HepG2 (cell line): ENCODE results near the gene VNN1. TPM values are rescaled to one million over a fixed set of nuclear protein-coding genes. Genes with fewer than 3 reads are reported as not detected.
A peak's percentile ranks its signal among the peaks of the same experiment; 100 is the strongest.

ENCODE experiments used
- ATAC-seq: fragments of 200-7000 bp; cut with Tn5 transposase; 3 replicates; pipeline ENCODE4 v1.9.1; 2020; ENCODE audit warnings: mild to moderate bottlenecking, moderate library complexity
- BruUV-seq: library from RNA; stranded (reverse); fragments of 400-500 nt; replicated peaks from 2 replicates; lab custom pipeline; 2021; lab: Mats Ljungman, UMichigan
- CTCF ChIA-PET: fragments of 300-600 bp; formaldehyde crosslinking; extraction: SDS; loops from one replicate; lab custom pipeline; 2021; ENCODE audit warnings: low total read pairs, inconsistent platforms, low intra/inter-chr PET ratio; lab: Yijun Ruan, JAX
- POLR2A ChIA-PET: fragments of 350-600 bp; sonication (Branson Sonifier 250); formaldehyde crosslinking; loops from one replicate; lab custom pipeline; 2020; ENCODE audit warnings: antibody characterized with exemption, inconsistent platforms; lab: Yijun Ruan, JAX
- DNase-seq: peaks from one replicate; pipeline ENCODE4 v3.0.0-alpha.2; 2015; ENCODE audit warnings: low spot score
- FAIRE-seq: peaks from 3 replicates; lab custom pipeline; 2011; peaks lifted over from hg19 to GRCh38; lab: Jason Lieb, UNC
- H2AFZ ChIP-seq: one replicate; pipeline ENCODE4 v1.6.1; 2011; ENCODE audit warnings: low read length, inconsistent platforms
- H3K27ac ChIP-seq: fragments of 300-600 bp; 3 replicates; pipeline ENCODE4 v1.8.0; 2011; ENCODE audit warnings: mixed run types, mild to moderate bottlenecking, mixed read lengths, low read length, inconsistent platforms; ENCODE audit not compliant: insufficient read depth; ENCODE audit errors: extremely low read length
- H3K27me3 ChIP-seq, 2 experiments: fragments of 200-600 bp in 1 of 2; 2 replicates in 1 of 2; 3 replicates in 1 of 2; pipeline versions ENCODE4 v1.6.0 to v1.8.0; 2011; ENCODE audit warnings: low read length in 2 of 2, mild to moderate bottlenecking in 2 of 2, moderate library complexity in 2 of 2, inconsistent platforms in 1 of 2; ENCODE audit not compliant: insufficient read depth in 2 of 2, control insufficient read depth in 1 of 2
- H3K36me3 ChIP-seq, 2 experiments: fragments of 200-600 bp in 1 of 2; replicated peaks in 1 of 2; 2 replicates in 1 of 2; 3 replicates in 1 of 2; pipeline versions ENCODE4 v1.5.1 to v1.8.0; 2011; ENCODE audit warnings: low read length in 2 of 2, inconsistent platforms in 1 of 2; ENCODE audit not compliant: insufficient read depth in 2 of 2, control insufficient read depth in 1 of 2
- H3K4me1 ChIP-seq: 2 replicates; pipeline ENCODE4 v1.5.1; 2012; ENCODE audit warnings: low read length, inconsistent platforms; ENCODE audit not compliant: insufficient read depth
- H3K4me2 ChIP-seq: 2 replicates; pipeline ENCODE4 v1.6.0; 2011; ENCODE audit warnings: low read depth, low read length, inconsistent platforms
- H3K4me3 ChIP-seq, 3 experiments: fragments of 200-600 bp in 1 of 3; sonication (generic), shearing (Covaris generic) in 1 of 3; replicated peaks in 1 of 3; 2 replicates each; pipeline ENCODE4 v1.5.1; 2011 to 2016; ENCODE audit warnings: low read length in 3 of 3, inconsistent platforms in 2 of 3, low read depth in 2 of 3, mild to moderate bottlenecking in 2 of 3, control low read depth in 1 of 3, mixed read lengths in 1 of 3; ENCODE audit not compliant: insufficient read depth in 1 of 3
- H3K79me2 ChIP-seq: one replicate; pipeline ENCODE4 v1.6.1; 2011; ENCODE audit warnings: low read length, inconsistent platforms; ENCODE audit not compliant: insufficient read depth
- H3K9ac ChIP-seq: 2 replicates; pipeline ENCODE4 v1.6.0; 2011; ENCODE audit warnings: mild to moderate bottlenecking, low read depth, low read length, inconsistent platforms; ENCODE audit not compliant: insufficient read depth
- H3K9me3 ChIP-seq: 2 replicates; pipeline ENCODE4 v1.5.1; 2012; ENCODE audit warnings: mild to moderate bottlenecking, low read length
- H4K20me1 ChIP-seq: 2 replicates; pipeline ENCODE4 v1.6.0; 2011; ENCODE audit warnings: inconsistent platforms, mild to moderate bottlenecking, low read length, moderate library complexity; ENCODE audit not compliant: insufficient read depth
- BCL6 ChIP-seq: IDR thresholded peaks from 2 replicates; pipeline ENCODE4 v1.6.1; 2016; ENCODE audit warnings: missing genetic modification reagents, missing compliant biosample characterization
- CC2D1A ChIP-seq: sonication (generic); formaldehyde crosslinking; IDR thresholded peaks from 2 replicates; pipeline ENCODE4 v1.8.1; 2023; ENCODE audit warnings: mild to moderate bottlenecking, missing genetic modification reagents
- CTCF ChIP-seq: sonication (generic); formaldehyde crosslinking; IDR thresholded peaks from 2 replicates; pipeline ENCODE4 v1.5.0; 2020; ENCODE audit warnings: mild to moderate bottlenecking, missing genetic modification reagents, moderate library complexity
- FOXO1 ChIP-seq: sonication (generic); formaldehyde crosslinking; IDR thresholded peaks from 2 replicates; pipeline ENCODE4 v1.4.0; 2020; ENCODE audit warnings: missing genetic modification reagents
- FOXP1 ChIP-seq, 2 experiments: fragments of 450-650 bp in 1 of 2; IDR thresholded peaks; 2 replicates each; pipeline ENCODE4 v1.6.1; 2017 to 2018; ENCODE audit warnings: antibody characterized with exemption in 1 of 2
- FOXP4 ChIP-seq: sonication (generic); formaldehyde crosslinking; IDR thresholded peaks from 2 replicates; pipeline ENCODE4 v1.4.0; 2020; ENCODE audit warnings: missing genetic modification reagents
- GABPB1 ChIP-seq: IDR thresholded peaks from 2 replicates; pipeline ENCODE4 v1.6.1; 2016; ENCODE audit warnings: mild to moderate bottlenecking, missing genetic modification reagents, moderate library complexity, missing compliant biosample characterization
- NFE2 ChIP-seq: sonication (generic); formaldehyde crosslinking; IDR thresholded peaks from 2 replicates; pipeline ENCODE4 v1.4.0; 2020; ENCODE audit warnings: missing genetic modification reagents
- POGZ ChIP-seq: sonication (generic); formaldehyde crosslinking; IDR thresholded peaks from 2 replicates; pipeline ENCODE4 v1.4.0; 2020; ENCODE audit warnings: mild to moderate bottlenecking, missing genetic modification reagents
- RAD21 ChIP-seq: fragments of 450-650 bp; formaldehyde crosslinking; IDR thresholded peaks from 2 replicates; pipeline ENCODE4 v1.5.0; 2020; ENCODE audit warnings: mild to moderate bottlenecking
- SOX6 ChIP-seq, 2 experiments: fragments of 450-650 bp in 1 of 2; sonication (generic) in 1 of 2; formaldehyde crosslinking in 1 of 2; IDR thresholded peaks; 2 replicates each; pipeline versions ENCODE4 v1.4.0 to v1.6.1; 2017 to 2020; ENCODE audit warnings: antibody characterized with exemption in 1 of 2, mild to moderate bottlenecking in 1 of 2, missing genetic modification reagents in 1 of 2
- STAG1 ChIP-seq: sonication (generic); formaldehyde crosslinking; IDR thresholded peaks from 2 replicates; pipeline ENCODE4 v1.4.0; 2020; ENCODE audit warnings: missing genetic modification reagents
- ZBTB37 ChIP-seq: sonication (generic); formaldehyde crosslinking; IDR thresholded peaks from 2 replicates; pipeline ENCODE4 v1.4.0; 2020; ENCODE audit warnings: mild to moderate bottlenecking, missing genetic modification reagents
- ZNF512 ChIP-seq: sonication (generic); formaldehyde crosslinking; IDR thresholded peaks from 2 replicates; pipeline ENCODE4 v1.4.0; 2020; ENCODE audit warnings: mild to moderate bottlenecking, missing genetic modification reagents
- WGBS: methylation state at CpG from one replicate; pipeline ENCODE4 v1.1.6; 2017; ENCODE audit warnings: low lambda C conversion rate; 5-methylcytosine and 5-hydroxymethylcytosine counted together
- in situ Hi-C: cut with HindIII; loops from 2 replicates; pipeline ENCODE4 v1.10.0; 2017; ENCODE audit warnings: low pct_unique_long_range_greater_than_20kb; ENCODE audit not compliant: extremely low pct_ligation_motif_present
- intact Hi-C: fragments of 100-400 bp; cut with micrococcal nuclease; formaldehyde crosslinking; loops from one replicate; pipeline ENCODE4 v1.10.0; 2022; ENCODE audit not compliant: unreplicated experiment
- polyA plus RNA-seq, 8 experiments: library from polyadenylated mRNA; depleted of rRNA in 3 of 8; stranded (reverse) in 7 of 8; unstranded in 1 of 8; fragments of >200 nt; fragmentation: Illumina TruSeq in 4 of 8; extraction: Trizol in 4 of 8; gene quantifications; 2 replicates each; pipeline versions ENCODE4 v1.2.1 to v1.2.3, GENCODE V29; 2011 to 2016; ENCODE audit warnings: low read depth in 4 of 8, missing spikeins in 1 of 8, mixed read lengths in 1 of 8; ENCODE audit not compliant: insufficient read depth in 1 of 8
- total RNA-seq, 5 experiments: library from RNA; depleted of rRNA; stranded (reverse); fragments of >200 nt; fragmentation: Illumina TruSeq; extraction: Trizol; gene quantifications; 2 replicates each; pipeline ENCODE4 v1.2.3, GENCODE V29; 2016; ENCODE audit warnings: low read depth in 1 of 5

The VNN1 gene
- total and polyA plus RNA-seq, 2 of the 13 experiments (the other 11 are each of a cell fraction or from before 2014, with no cell fraction given): 0.62 to 4.0 TPM

GRCh38 chr6:132671295-132671694, 42.6 kb downstream of the VNN1 start (continued):
- TF ChIP-seq BCL6 (CRISPR knock-in tag) (0 out of 2 replicates have a peak, but pooled peaks have one; percentile 30), FOXP4 (CRISPR knock-in tag) (peak; percentile 52; the same call in 1 of the 2 replicates), FOXP1 (IDR thresholded peaks at IDR 0.05) (no peak), FOXP1 (CRISPR knock-in tag; IDR thresholded peaks at IDR 0.05) (peak; percentile 26; the same call in 1 of the 2 replicates), POGZ (no peak), FOXO1 (CRISPR knock-in tag) (no peak)

- 0% methylated on average over 4 of the region's 4 CpGs for WGBS
- no peak overlapping the region for H3K27ac ChIP-seq
- DNase-seq (peak; percentile 20), ATAC-seq (peak; percentile 72), FAIRE-seq (no peak)
- no peak overlapping the region for H3K4me3 ChIP-seq
- H4K20me1 ChIP-seq: no peaks in the 10 kb centered on the region
- in situ Hi-C loops: loop anchor here (5.0 kb wide), 1 partner anchor 98 kb away; no protein-coding TSS in a partner anchor
- H3K79me2 ChIP-seq: no peaks in the 10 kb centered on the region
- CTCF ChIA-PET: interaction anchor here (1.6 to 4.0 kb wide), 2 partner anchors 99 to 129 kb away, joined by 11 to 80 read pairs; partner anchors contain the start of gene SLC18B1
- no peaks in the 10 kb centered on the region; a peak in 1 of 5 replicates for H3K27me3 ChIP-seq
- POLR2A ChIA-PET: no interaction called here
- H2AFZ ChIP-seq: no peak overlapping the region
- intact Hi-C loops: loop anchor here (1.0 to 5.0 kb wide), 5 partner anchors 46 to 137 kb away; no protein-coding TSS in a partner anchor
- no peaks in the 10 kb centered on the region for H3K36me3 ChIP-seq
- no TSS peak for BruUV-seq
- peaks cover 24% of the 10 kb centered on the region for H3K4me1 ChIP-seq
- H3K9me3 ChIP-seq: no peaks in the 10 kb centered on the region
- no peak overlapping the region for H3K4me2 ChIP-seq
- no peak overlapping the region for H3K9ac ChIP-seq
- TF ChIP-seq ZNF512 (CRISPR knock-in tag) (peak; percentile 95), CC2D1A (CRISPR knock-in tag) (0 out of 2 replicates have a peak, but pooled peaks have one; percentile 50), NFE2 (no peak), STAG1 (CRISPR knock-in tag) (peak; percentile 75), ZBTB37 (CRISPR knock-in tag) (no peak), SOX6 (IDR thresholded peaks at IDR 0.05) (no peak), SOX6 (CRISPR knock-in tag; IDR thresholded peaks at IDR 0.05) (0 out of 2 replicates have a peak, but pooled peaks have one; percentile 11), CTCF (CRISPR knock-in tag) (peak; percentile 68), GABPB1 (CRISPR knock-in tag) (no peak), RAD21 (peak; percentile 49; the same call in 1 of the 2 replicates)
Measured at GRCh38 chr6:132669690-132670291, 44.1 kb downstream of the VNN1 start.
